ENCODE results near the gene ZNF764. TPM values are rescaled to one million over a fixed set of nuclear protein-coding genes. Genes with fewer than 3 reads are reported as not detected.

ZNF764 gene
- total and polyA plus RNA-seq, 9 of the 15 experiments (the other 6 are each of a cell fraction or from before 2014, with no cell fraction given) = 0.69 to 10.1 (median 4.1) TPM

GRCh38 chr16:30558789-30559377 lies 709 bp upstream of the ZNF764 start (continued):
- TF ChIP-seq E2F5 (CRISPR knock-in tag; IDR thresholded peaks at IDR 0.05) = no peak
- 0 out of 4 replicates have a peak, but pooled peaks of 1 of the 2 experiments have one; percentile 40 for TF ChIP-seq TEAD1 (CRISPR knock-in tag; IDR thresholded peaks at IDR 0.05)
- TF ChIP-seq MYBL2 (IDR thresholded peaks at IDR 0.05; ENCODE audit: low read depth) = no peak
- TF ChIP-seq MYBL2 (CRISPR knock-in tag; IDR thresholded peaks at IDR 0.05; ENCODE audit: borderline replicate concordance) = no peak
- TF ChIP-seq STAT6 (CRISPR knock-in tag; IDR thresholded peaks at IDR 0.05) = no peak
- no peak for TF ChIP-seq RBBP5 (IDR thresholded peaks at IDR 0.05; ENCODE audit: borderline replicate concordance, insufficient read depth, low read length, poor library complexity, severe bottlenecking)
- no peak for TF ChIP-seq ZBTB7A (IDR thresholded peaks at IDR 0.05; ENCODE audit: borderline replicate concordance, control insufficient read depth, low read depth, low read length)
- TF ChIP-seq SNAPC5 (CRISPR knock-in tag; IDR thresholded peaks at IDR 0.05) = no peak
- TF ChIP-seq ZNF184 (CRISPR knock-in tag; IDR thresholded peaks at IDR 0.05) = no peak
- peak; percentile 69; the same call in 1 of the 2 replicates for TF ChIP-seq IRF9 (tag; IDR thresholded peaks at IDR 0.05)
- peak; percentile 89 for TF ChIP-seq CBX1 (IDR thresholded peaks at IDR 0.05; ENCODE audit: low read depth)
- TF ChIP-seq ATF2 (CRISPR knock-in tag; IDR thresholded peaks at IDR 0.05) = no peak
- TF ChIP-seq ZNF644 (tag; IDR thresholded peaks at IDR 0.05; ENCODE audit: low read depth) = no peak
- TF ChIP-seq ZNF280A (IDR thresholded peaks at IDR 0.05; ENCODE audit: low read depth, partially characterized antibody) = no peak

All from K562 (cell line).